ENCODE results near the gene HPX. TPM values are rescaled to one million over a fixed set of nuclear protein-coding genes. Genes with fewer than 3 reads are reported as not detected.

The HPX gene
- polyA plus RNA-seq, 6 donors from 2014 or later, result 0.19 to 0.95 TPM; not detected in 4

GRCh38 chr11:6419009-6419631 is 21.7 kb downstream of the HPX start, which contains the start of gene APBB1:
APBB1 (minus strand) TSS chr11:6419094; CDS start chr11:6411347, 7,747 bp downstream.
- Mint-ChIP-seq H3K4me3 (peak within 1 kb of the TSS in 7 of 8 donors; percentile 77 to 92 (median 87)), H3K27ac (peak within 1 kb of the TSS in 4 of 6 donors; percentile 41 to 88 (median 68)), H3K36me3 (peaks cover 0 to 8% of the 10 kb centered on the region in 2 donors), H3K27me3 (peaks cover 15 to 32% (median 29%) of the 10 kb centered on the region in 3 donors), H3K9me3 (peaks cover 0 to 1% (median 0%) of the 10 kb centered on the region in 7 donors), H3K4me1 (peaks cover 0 to 10% (median 6%) of the 10 kb centered on the region in 3 donors)
- peak; percentile 79 to 83 for ATAC-seq (ENCODE audit: low read depth in 2 of 2)
- DNase-seq, result peak; percentile 70

- Mint-ChIP-seq H3K4me3 (no peak overlapping the region), H3K27me3 (peaks cover 10 to 27% (median 24%) of the 10 kb centered on the region in 3 donors), H3K36me3 (peaks cover 0 to 4% of the 10 kb centered on the region in 2 donors), H3K9me3 (peaks cover 0 to 1% (median 0%) of the 10 kb centered on the region in 7 donors), H3K27ac (peak overlapping the region in 1 of 6 donors; percentile 16), H3K4me1 (peaks cover 0 to 10% (median 6%) of the 10 kb centered on the region in 3 donors)
- no peak for ATAC-seq (ENCODE audit: low read depth in 2 of 2)
- no peak for DNase-seq
These were observed 22.2 kb downstream of the HPX start for GRCh38 chr11:6418557-6419008.

GRCh38 chr11:6417907-6418556 is 22.8 kb downstream of the HPX start:
- DNase-seq, result no peak

GRCh38 chr11:6415797-6416196 is 25.0 kb downstream of the HPX start:
- DNase-seq (no peak), ATAC-seq (ENCODE audit: low read depth in 2 of 2) (no peak)
- Mint-ChIP-seq H3K27me3 (peaks cover 0 to 3% (median 2%) of the 10 kb centered on the region in 3 donors), H3K4me1 (peaks cover 9 to 17% (median 11%) of the 10 kb centered on the region in 3 donors), H3K36me3 (no peaks in the 10 kb centered on the region), H3K9me3 (no peaks in the 10 kb centered on the region), H3K27ac (no peak overlapping the region), H3K4me3 (no peak overlapping the region)

More at GRCh38 chr11:6417907-6418556, 22.8 kb downstream of the HPX start:
- Mint-ChIP-seq H3K27me3 (peaks cover 5 to 21% (median 19%) of the 10 kb centered on the region in 3 donors), H3K4me3 (no peak overlapping the region), H3K27ac (no peak overlapping the region), H3K9me3 (peaks cover 0 to 1% (median 0%) of the 10 kb centered on the region in 7 donors), H3K36me3 (no peaks in the 10 kb centered on the region), H3K4me1 (peaks cover 3 to 13% (median 9%) of the 10 kb centered on the region in 3 donors)
- peak; percentile 12 to 15 for ATAC-seq (ENCODE audit: low read depth in 2 of 2)

- DNase-seq, result no peak
- Mint-ChIP-seq H3K36me3 (peaks cover 0 to 5% of the 10 kb centered on the region in 2 donors), H3K27me3 (no peaks in the 10 kb centered on the region), H3K4me1 (peaks cover 8 to 12% (median 11%) of the 10 kb centered on the region in 3 donors), H3K4me3 (no peak overlapping the region), H3K9me3 (no peaks in the 10 kb centered on the region), H3K27ac (no peak overlapping the region)
- ATAC-seq (ENCODE audit: low read depth in 2 of 2), result no peak
These were observed 25.9 kb downstream of the HPX start for GRCh38 chr11:6414874-6415328.

- H3K27me3 Mint-ChIP-seq, result no peaks in the 10 kb centered on the region
- no peaks in the 10 kb centered on the region for H3K9me3 Mint-ChIP-seq
- H3K4me3 Mint-ChIP-seq, result no peak overlapping the region
- no peak for DNase-seq
- ATAC-seq (ENCODE audit: low read depth in 2 of 2), result no peak
- peaks cover 0 to 12% of the 10 kb centered on the region in 2 donors for H3K36me3 Mint-ChIP-seq
- peak overlapping the region in 1 of 6 donors; percentile 17 for H3K27ac Mint-ChIP-seq
- peaks cover 6 to 11% (median 7%) of the 10 kb centered on the region in 3 donors for H3K4me1 Mint-ChIP-seq
These were observed 27.0 kb downstream of the HPX start for GRCh38 chr11:6413791-6414201.

- DNase-seq, result no peak
- H3K9me3 Mint-ChIP-seq, result no peaks in the 10 kb centered on the region
- H3K4me3 Mint-ChIP-seq, result peak overlapping the region in 1 of 8 donors; percentile 19
- no peak overlapping the region for H3K27ac Mint-ChIP-seq
- H3K4me1 Mint-ChIP-seq, result peaks cover 14 to 24% (median 17%) of the 10 kb centered on the region in 3 donors
- ATAC-seq (ENCODE audit: low read depth in 2 of 2), result no peak
- no peaks in the 10 kb centered on the region for H3K27me3 Mint-ChIP-seq
- H3K36me3 Mint-ChIP-seq, result peaks cover 0 to 12% of the 10 kb centered on the region in 2 donors
These were observed 29.2 kb downstream of the HPX start for GRCh38 chr11:6411594-6412031.

GRCh38 chr11:6410695-6411430 is 29.9 kb downstream of the HPX start:
- H3K27me3 Mint-ChIP-seq, result no peaks in the 10 kb centered on the region
- no peak overlapping the region for H3K4me3 Mint-ChIP-seq
- DNase-seq, result no peak
- ATAC-seq (ENCODE audit: low read depth in 2 of 2), result no peak
- H3K27ac Mint-ChIP-seq, result no peak overlapping the region
- peaks cover 0 to 12% of the 10 kb centered on the region in 2 donors for H3K36me3 Mint-ChIP-seq
- peaks cover 21 to 31% (median 25%) of the 10 kb centered on the region in 3 donors for H3K4me1 Mint-ChIP-seq
- H3K9me3 Mint-ChIP-seq, result no peaks in the 10 kb centered on the region

- Mint-ChIP-seq H3K27ac (peak overlapping the region in 5 of 6 donors; percentile 13 to 83 (median 16)), H3K4me3 (peak overlapping the region in 2 of 8 donors; percentile 8 to 33), H3K4me1 (peaks cover 52 to 58% (median 56%) of the 10 kb centered on the region in 3 donors), H3K27me3 (no peaks in the 10 kb centered on the region), H3K9me3 (no peaks in the 10 kb centered on the region), H3K36me3 (peaks cover 0 to 12% of the 10 kb centered on the region in 2 donors)
- DNase-seq (no peak), ATAC-seq (ENCODE audit: low read depth in 2 of 2) (no peak)
These were observed 34.4 kb downstream of the HPX start for GRCh38 chr11:6406370-6406769.

- H3K27ac Mint-ChIP-seq, result peak overlapping the region in 4 of 6 donors; percentile 11 to 83 (median 17)
- no peaks in the 10 kb centered on the region for H3K27me3 Mint-ChIP-seq
- peak overlapping the region in 4 of 8 donors; percentile 8 to 63 (median 24) for H3K4me3 Mint-ChIP-seq
- H3K9me3 Mint-ChIP-seq, result no peaks in the 10 kb centered on the region
- peaks cover 0 to 12% of the 10 kb centered on the region in 2 donors for H3K36me3 Mint-ChIP-seq
- ATAC-seq (ENCODE audit: low read depth in 2 of 2) (no peak), DNase-seq (no peak)
- H3K4me1 Mint-ChIP-seq, result peaks cover 56 to 63% (median 61%) of the 10 kb centered on the region in 3 donors
These were observed 34.9 kb downstream of the HPX start for GRCh38 chr11:6405846-6406245.

- Mint-ChIP-seq H3K27ac (peak overlapping the region in 1 of 6 donors; percentile 85), H3K4me3 (peak overlapping the region in 1 of 8 donors; percentile 77), H3K27me3 (no peaks in the 10 kb centered on the region), H3K36me3 (peaks cover 0 to 10% of the 10 kb centered on the region in 2 donors), H3K4me1 (peaks cover 60 to 66% (median 66%) of the 10 kb centered on the region in 3 donors), H3K9me3 (no peaks in the 10 kb centered on the region)
- ATAC-seq (ENCODE audit: low read depth in 2 of 2), result no peak
- DNase-seq, result no peak
These were observed 35.6 kb downstream of the HPX start for GRCh38 chr11:6405052-6405667.

- ATAC-seq (ENCODE audit: low read depth in 2 of 2) (peak in 1 of 2 donors; percentile 14), DNase-seq (no peak)
- Mint-ChIP-seq H3K27ac (peak overlapping the region; percentile 63 to 91 (median 82)), H3K9me3 (no peaks in the 10 kb centered on the region), H3K36me3 (peaks cover 0 to 8% of the 10 kb centered on the region in 2 donors), H3K27me3 (no peaks in the 10 kb centered on the region), H3K4me1 (peaks cover 60 to 72% (median 66%) of the 10 kb centered on the region in 3 donors), H3K4me3 (peak overlapping the region in 6 of 8 donors; percentile 49 to 92 (median 70))
These were observed 36.3 kb downstream of the HPX start for GRCh38 chr11:6404342-6405051.

All from naive B cell (primary cell).